ENCODE results near the gene TFB2M.
"Not testable (repeated sequence)": the region's sequence is repeated elsewhere in the genome, so short reads cannot be mapped to it uniquely, and the experiment has no call there.

Gene TFB2M

DNA sequence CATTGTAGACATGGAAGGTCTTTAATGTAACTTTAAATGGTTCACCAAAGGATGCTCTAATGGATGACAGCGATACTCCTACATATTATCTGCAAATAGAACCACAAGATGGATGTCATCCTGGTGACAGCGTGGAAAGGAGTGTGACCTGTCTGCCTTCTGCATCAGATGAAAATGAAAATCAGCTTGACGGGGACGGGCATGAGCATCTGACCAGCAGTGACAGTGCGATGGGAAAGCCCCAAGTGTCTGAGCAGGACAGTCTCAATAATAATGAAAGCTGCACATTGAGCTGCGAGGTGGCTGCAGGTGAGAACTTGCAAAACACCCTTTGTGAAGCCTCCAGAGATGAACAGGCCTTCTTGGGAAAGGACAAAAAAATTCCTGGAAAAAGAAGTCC is 25.4 kb upstream of the TFB2M start:
- TF ChIP-seq, protein P1, sequence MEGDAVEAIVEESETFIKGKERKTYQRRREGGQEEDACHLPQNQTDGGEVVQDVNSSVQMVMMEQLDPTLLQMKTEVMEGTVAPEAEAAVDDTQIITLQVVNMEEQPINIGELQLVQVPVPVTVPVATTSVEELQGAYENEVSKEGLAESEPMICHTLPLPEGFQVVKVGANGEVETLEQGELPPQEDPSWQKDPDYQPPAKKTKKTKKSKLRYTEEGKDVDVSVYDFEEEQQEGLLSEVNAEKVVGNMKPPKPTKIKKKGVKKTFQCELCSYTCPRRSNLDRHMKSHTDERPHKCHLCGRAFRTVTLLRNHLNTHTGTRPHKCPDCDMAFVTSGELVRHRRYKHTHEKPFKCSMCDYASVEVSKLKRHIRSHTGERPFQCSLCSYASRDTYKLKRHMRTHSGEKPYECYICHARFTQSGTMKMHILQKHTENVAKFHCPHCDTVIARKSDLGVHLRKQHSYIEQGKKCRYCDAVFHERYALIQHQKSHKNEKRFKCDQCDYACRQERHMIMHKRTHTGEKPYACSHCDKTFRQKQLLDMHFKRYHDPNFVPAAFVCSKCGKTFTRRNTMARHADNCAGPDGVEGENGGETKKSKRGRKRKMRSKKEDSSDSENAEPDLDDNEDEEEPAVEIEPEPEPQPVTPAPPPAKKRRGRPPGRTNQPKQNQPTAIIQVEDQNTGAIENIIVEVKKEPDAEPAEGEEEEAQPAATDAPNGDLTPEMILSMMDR (conservative IDR thresholded peaks at IDR 0.05; ENCODE audit: control insufficient read depth, insufficient read depth, low read depth, low read length): no peak

DNA sequence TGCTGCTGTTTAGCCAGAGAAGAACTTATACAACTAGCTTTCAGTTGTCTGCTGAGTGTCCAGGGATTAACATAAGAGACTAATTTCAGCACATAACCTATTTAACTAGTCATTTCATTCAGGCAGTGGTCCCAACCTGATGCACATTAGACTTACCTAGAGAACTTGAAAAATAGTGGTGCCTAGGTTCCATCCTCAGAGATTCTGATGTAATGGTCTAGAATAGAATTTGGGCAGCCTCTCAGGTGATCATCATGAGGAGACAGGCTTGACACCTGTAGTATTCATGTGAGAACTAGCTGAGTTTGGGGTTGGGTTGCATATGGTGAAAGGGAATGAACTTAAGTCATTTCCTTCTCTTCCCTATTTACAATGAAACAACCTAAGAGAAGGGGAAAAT is 25.0 kb upstream of the TFB2M start:
- no peak overlapping the region for H3K4me3 ChIP-seq (ENCODE audit: control insufficient read depth, low read depth, low read length)
- TF ChIP-seq, protein P1 (conservative IDR thresholded peaks at IDR 0.05; ENCODE audit: control insufficient read depth, insufficient read depth, low read depth, low read length): no peak
- no peak for DNase-seq (ENCODE audit: low read depth)

More for the DNA sequence above, 25.4 kb upstream of the TFB2M start:
- peak; percentile 58 for DNase-seq (ENCODE audit: low read depth)
- H3K4me3 ChIP-seq (ENCODE audit: control insufficient read depth, low read depth, low read length): no peak overlapping the region

DNA sequence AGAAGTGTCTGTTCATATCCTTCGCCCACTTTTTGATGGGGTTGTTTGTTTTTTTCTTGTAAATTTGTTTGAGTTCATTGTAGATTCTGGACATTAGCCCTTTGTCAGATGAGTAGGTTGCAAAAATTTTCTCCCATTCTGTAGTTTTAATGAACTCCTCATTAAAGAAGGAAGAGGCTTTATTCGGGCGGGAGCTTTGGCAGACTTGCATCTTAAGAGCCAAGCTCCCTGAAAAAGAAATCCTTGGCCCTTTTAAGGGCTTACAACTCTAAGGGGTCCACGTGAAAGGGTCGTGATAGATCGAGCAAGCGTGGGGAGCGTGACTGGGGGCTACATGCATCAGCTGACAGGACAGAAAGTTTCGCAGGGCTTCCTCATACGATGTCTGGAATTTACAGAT is 23.9 kb upstream of the TFB2M start:
- not testable (repeated sequence) for DNase-seq (ENCODE audit: low read depth); H3K4me3 ChIP-seq (ENCODE audit: control insufficient read depth, low read depth, low read length)

DNA sequence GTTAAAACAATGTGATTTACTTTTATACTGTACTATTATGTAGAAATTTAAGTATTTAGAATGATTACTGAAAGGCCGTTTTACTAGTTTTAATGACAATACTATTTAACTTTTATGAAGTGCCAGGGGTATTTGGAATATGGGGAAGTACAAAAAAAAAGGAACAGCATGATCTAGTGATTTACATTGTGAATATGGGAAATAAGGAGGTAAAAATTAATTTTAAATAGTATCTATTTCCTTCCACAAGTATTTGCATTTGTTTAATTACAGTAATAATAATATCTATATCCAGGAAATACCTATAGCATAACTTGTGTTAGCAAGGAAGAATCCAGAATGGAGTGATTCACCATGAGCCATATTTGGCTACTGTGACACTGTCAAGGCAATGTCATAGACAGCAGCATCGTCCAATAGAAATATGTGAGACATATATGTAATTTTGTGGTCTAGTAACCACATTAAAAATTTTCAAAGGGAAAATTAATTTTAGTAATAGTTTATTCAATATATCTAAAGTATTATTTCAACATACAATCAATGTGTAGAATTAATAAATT is 22.2 kb upstream of the TFB2M start:
- peak; percentile 87 for DNase-seq (ENCODE audit: low read depth)
- H3K4me3 ChIP-seq (ENCODE audit: control insufficient read depth, low read depth, low read length): no peak overlapping the region
- TF ChIP-seq, protein P1 (conservative IDR thresholded peaks at IDR 0.05; ENCODE audit: control insufficient read depth, insufficient read depth, low read depth, low read length): no peak

DNA sequence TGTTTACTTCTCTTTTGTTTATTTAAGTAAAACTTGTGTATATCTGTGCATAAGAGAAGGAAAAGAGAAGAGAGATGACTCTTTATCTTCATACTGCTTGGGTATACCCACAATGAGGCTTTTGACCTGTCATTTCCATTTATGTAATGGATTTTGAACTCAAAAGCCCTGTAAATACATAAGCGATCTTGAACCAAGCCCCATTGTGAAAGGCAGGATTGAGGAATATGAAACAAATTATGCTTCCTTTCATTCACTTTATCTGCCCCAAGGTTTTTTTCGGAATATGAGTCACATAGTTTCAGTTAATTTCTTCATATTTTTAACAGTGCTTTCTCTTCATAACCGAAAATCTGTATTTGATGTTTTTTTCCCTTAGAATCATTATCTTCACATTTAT is 21.5 kb upstream of the TFB2M start:
- no peak overlapping the region for H3K4me3 ChIP-seq (ENCODE audit: control insufficient read depth, low read depth, low read length)
- TF ChIP-seq, protein P1 (conservative IDR thresholded peaks at IDR 0.05; ENCODE audit: control insufficient read depth, insufficient read depth, low read depth, low read length): no peak

DNA sequence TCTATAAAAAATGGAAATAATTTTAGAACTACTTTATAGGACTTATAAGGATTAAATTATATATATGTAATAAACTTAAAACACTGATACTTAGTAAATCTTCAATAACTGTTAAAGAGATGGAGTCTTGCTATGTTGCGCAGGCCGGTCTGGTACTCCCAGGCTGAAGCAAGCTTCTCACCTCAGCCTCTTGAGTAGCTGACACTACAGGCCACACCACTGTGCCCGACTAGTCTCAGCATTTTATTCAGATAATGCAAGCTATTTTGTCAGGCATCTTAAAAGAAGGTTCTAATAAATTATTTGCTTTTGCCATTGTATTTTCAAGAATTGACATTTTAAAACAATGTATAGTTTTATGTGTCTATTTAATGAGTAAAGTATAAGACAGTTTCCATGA is 21.0 kb upstream of the TFB2M start:
- H3K4me3 ChIP-seq (ENCODE audit: control insufficient read depth, low read depth, low read length): no peak overlapping the region
- no peak for DNase-seq (ENCODE audit: low read depth)
- TF ChIP-seq, protein P1 (conservative IDR thresholded peaks at IDR 0.05; ENCODE audit: control insufficient read depth, insufficient read depth, low read depth, low read length): no peak

More for the DNA sequence above, 21.5 kb upstream of the TFB2M start:
- peak; percentile 74 for DNase-seq (ENCODE audit: low read depth)

DNA sequence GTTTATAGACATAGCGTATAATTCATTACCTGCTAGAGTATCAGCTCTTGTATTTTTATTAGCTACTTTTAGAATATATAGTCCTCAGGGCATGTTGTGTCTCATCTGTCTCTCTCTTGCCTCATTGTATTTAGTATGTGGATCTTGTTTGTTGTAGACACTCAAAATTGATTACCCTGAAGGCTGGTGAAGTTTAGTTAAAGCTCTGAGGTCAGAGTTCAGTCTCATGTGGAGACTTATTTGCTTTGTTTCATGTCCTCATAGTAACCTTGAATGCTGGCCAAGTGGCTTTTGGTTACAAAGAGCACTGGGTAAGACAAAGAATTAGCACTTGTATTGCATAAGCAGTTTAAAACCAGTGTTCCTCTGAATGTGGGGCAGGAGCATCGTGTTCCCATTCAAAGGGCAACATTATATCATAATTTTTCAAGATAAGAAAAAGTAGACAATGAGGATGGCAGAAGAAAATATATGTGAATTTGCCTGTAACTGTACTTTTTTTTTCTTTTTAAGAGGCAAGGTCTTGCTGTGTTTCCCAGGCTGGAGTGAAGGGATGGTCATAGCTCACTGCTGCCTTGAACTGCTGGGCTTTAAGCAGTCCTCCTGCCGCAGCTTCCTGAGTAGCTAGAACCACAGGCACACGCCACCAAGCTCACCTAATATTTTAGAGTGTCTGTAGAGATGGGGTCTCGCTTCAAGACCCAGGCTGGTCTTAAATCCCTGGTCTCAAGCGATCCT is 17.6 kb upstream of the TFB2M start:
- peak; percentile 77 for DNase-seq (ENCODE audit: low read depth)
- TF ChIP-seq, protein P1 (conservative IDR thresholded peaks at IDR 0.05; ENCODE audit: control insufficient read depth, insufficient read depth, low read depth, low read length): no peak
- H3K4me3 ChIP-seq (ENCODE audit: control insufficient read depth, low read depth, low read length): no peak overlapping the region

All from fibroblast of mammary gland (primary cell).